Mesenchymal stem cell (in vitro differentiated cells and primary cell): ENCODE measurements around the gene VGLL4.

Experiments used
- DNase-seq: peaks from one replicate; pipeline ENCODE4 v3.0.0-alpha.2; 2013
- H2AFZ ChIP-seq: one replicate; pipeline ENCODE4 v1.6.1; 2013; ENCODE audit warnings: low read depth, mild to moderate bottlenecking, control low read depth, inconsistent platforms, low read length, moderate library complexity
- H2AK5ac ChIP-seq: 2 replicates; pipeline ENCODE4 v1.6.1; 2013; ENCODE audit warnings: low read length, moderate library complexity, mild to moderate bottlenecking, inconsistent platforms; ENCODE audit not compliant: severe bottlenecking
- H2BK120ac ChIP-seq: one replicate; pipeline ENCODE4 v1.6.1; 2013; ENCODE audit warnings: low read depth, mild to moderate bottlenecking, inconsistent platforms, low read length, moderate library complexity
- H2BK12ac ChIP-seq, 2 experiments: one replicate each; pipeline ENCODE4 v1.6.1; 2013; ENCODE audit warnings: inconsistent platforms in 2 of 2, low read length in 2 of 2, mild to moderate bottlenecking in 2 of 2, moderate library complexity in 2 of 2, control low read depth in 1 of 2
- H2BK15ac ChIP-seq: one replicate; pipeline ENCODE4 v1.6.1; 2013; ENCODE audit warnings: mild to moderate bottlenecking, low read depth, inconsistent platforms; ENCODE audit not compliant: poor library complexity, severe bottlenecking
- H2BK5ac ChIP-seq: 2 replicates; pipeline ENCODE4 v1.6.1; 2013; ENCODE audit warnings: low read depth, mild to moderate bottlenecking, low read length, control low read depth, inconsistent platforms; ENCODE audit not compliant: poor library complexity, severe bottlenecking
- H3K14ac ChIP-seq, 2 experiments: one replicate each; pipeline ENCODE4 v1.6.1; 2013; ENCODE audit warnings: inconsistent platforms in 2 of 2, low read length in 2 of 2, control low read depth in 1 of 2, mild to moderate bottlenecking in 1 of 2, moderate library complexity in 1 of 2
- H3K18ac ChIP-seq, 2 experiments: one replicate each; pipeline ENCODE4 v1.6.1; 2013; ENCODE audit warnings: inconsistent platforms in 2 of 2, low read length in 2 of 2, control low read depth in 1 of 2, low read depth in 1 of 2, mild to moderate bottlenecking in 1 of 2
- H3K23ac ChIP-seq, 2 experiments: one replicate each; pipeline ENCODE4 v1.6.1; 2013; ENCODE audit warnings: inconsistent platforms in 2 of 2, low read length in 2 of 2, mild to moderate bottlenecking in 2 of 2, moderate library complexity in 2 of 2, control low read depth in 1 of 2
- H3K27ac ChIP-seq: 2 replicates; pipeline ENCODE4 v1.5.1; 2013; ENCODE audit warnings: mild to moderate bottlenecking, moderate library complexity, low read length, control low read depth, inconsistent platforms; ENCODE audit not compliant: poor library complexity, severe bottlenecking
- H3K27me3 ChIP-seq, 2 experiments: 2 replicates each; pipeline versions ENCODE4 v1.6.1 to v1.7.0; 2013; ENCODE audit warnings: low read length in 2 of 2, mild to moderate bottlenecking in 2 of 2, moderate library complexity in 2 of 2, control low read depth in 1 of 2, inconsistent platforms in 1 of 2; ENCODE audit not compliant: control insufficient read depth in 1 of 2, insufficient read depth in 1 of 2
- H3K36me3 ChIP-seq, 2 experiments: 2 replicates each; pipeline versions ENCODE4 v1.6.1 to v1.7.0; 2013; ENCODE audit warnings: low read length in 2 of 2, control low read depth in 1 of 2, inconsistent platforms in 1 of 2, low read depth in 1 of 2, mild to moderate bottlenecking in 1 of 2; ENCODE audit not compliant: insufficient read depth in 2 of 2, control insufficient read depth in 1 of 2
- H3K4ac ChIP-seq, 2 experiments: one replicate each; pipeline ENCODE4 v1.6.1; 2013; ENCODE audit warnings: inconsistent platforms in 2 of 2, low read length in 2 of 2, mild to moderate bottlenecking in 2 of 2, moderate library complexity in 2 of 2, control low read depth in 1 of 2, low read depth in 1 of 2
- H3K4me1 ChIP-seq: 2 replicates; pipeline ENCODE4 v1.6.1; 2013; ENCODE audit warnings: low read depth, low read length, control low read depth; ENCODE audit not compliant: control insufficient read depth, insufficient read depth
- H3K4me2 ChIP-seq: 2 replicates; pipeline ENCODE4 v1.6.1; 2013; ENCODE audit warnings: low read length, mild to moderate bottlenecking, inconsistent platforms; ENCODE audit not compliant: poor library complexity, severe bottlenecking
- H3K4me3 ChIP-seq, 2 experiments: 2 replicates each; pipeline versions ENCODE4 v1.5.1 to v1.7.0; 2013; ENCODE audit warnings: low read length in 2 of 2, mild to moderate bottlenecking in 2 of 2, control low read depth in 1 of 2, low read depth in 1 of 2; ENCODE audit not compliant: insufficient read depth in 1 of 2
- H3K79me1 ChIP-seq: replicated peaks from 2 replicates; pipeline ENCODE4 v1.6.1; 2013; ENCODE audit warnings: mild to moderate bottlenecking, control low read depth, low read length, inconsistent platforms; ENCODE audit not compliant: poor library complexity, severe bottlenecking
- H3K9ac ChIP-seq: 2 replicates; pipeline ENCODE4 v1.7.0; 2013; ENCODE audit warnings: mild to moderate bottlenecking, low read length, moderate library complexity
- H3K9me3 ChIP-seq: 2 replicates; pipeline ENCODE4 v1.7.0; 2013; ENCODE audit warnings: mild to moderate bottlenecking, low read length; ENCODE audit not compliant: control insufficient read depth
- H4K8ac ChIP-seq: one replicate; pipeline ENCODE4 v1.6.1; 2013; ENCODE audit warnings: inconsistent platforms, mild to moderate bottlenecking, low read length, moderate library complexity
- H4K91ac ChIP-seq: one replicate; pipeline ENCODE4 v1.6.1; 2013; ENCODE audit warnings: mild to moderate bottlenecking, low read length, inconsistent platforms
- WGBS: methylation state at CpG from one replicate; pipeline ENCODE4 v1.1.7; 2013; ENCODE audit warnings: mixed read lengths; 5-methylcytosine and 5-hydroxymethylcytosine counted together

Gene VGLL4

DNA sequence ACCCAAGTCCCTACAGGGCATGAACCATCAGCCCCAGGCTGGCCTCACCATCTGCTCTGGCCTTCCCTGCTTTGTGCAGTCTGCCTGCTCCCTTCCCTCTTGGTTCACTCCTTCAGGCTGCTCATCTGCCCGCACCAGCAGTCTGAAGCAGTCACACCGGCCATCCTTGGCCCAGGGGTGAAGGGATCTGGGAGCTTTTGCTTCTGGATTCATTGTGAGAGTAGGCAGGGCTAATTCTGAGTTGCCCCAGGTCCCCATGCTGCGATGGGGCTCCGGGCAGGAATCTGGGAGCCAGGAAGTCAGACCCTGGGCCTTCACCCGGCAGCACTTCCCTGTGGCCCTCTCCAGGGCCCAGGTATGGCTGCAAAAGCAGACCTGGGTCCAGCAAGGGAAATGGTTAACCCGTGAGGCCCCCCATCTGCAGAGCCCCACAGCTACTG, 99.7 kb downstream of the VGLL4 start:
- Histone ChIP-seq H3K4me3 (no peak overlapping the region), H2BK12ac (peak overlapping the region in 1 of 2 experiments; percentile 2), H3K9ac (peak overlapping the region; percentile 84), H3K4me1 (peaks cover 31% of the 10 kb centered on the region), H3K27ac (no peak overlapping the region), H3K36me3 (peaks cover 0 to 7% of the 10 kb centered on the region in 2 experiments), H2BK15ac (peak overlapping the region; percentile 35), H2AK5ac (peak overlapping the region; percentile 3), H3K23ac (no peak overlapping the region), H3K79me1 (peaks cover 29% of the 10 kb centered on the region), H2BK120ac (no peak overlapping the region), H3K14ac (no peak overlapping the region), H3K4ac (no peak overlapping the region), H4K8ac (peak overlapping the region; percentile 10), H2BK5ac (no peak overlapping the region), H3K27me3 (no peaks in the 10 kb centered on the region), H3K9me3 (no peaks in the 10 kb centered on the region), H4K91ac (peak overlapping the region; percentile 15), H2AFZ (no peak overlapping the region), H3K18ac (peak overlapping the region; percentile 0 to 22), H3K4me2 (no peak overlapping the region)
- WGBS: 95% methylated on average over 6 of the region's 6 CpGs
- DNase-seq: no peak

DNA sequence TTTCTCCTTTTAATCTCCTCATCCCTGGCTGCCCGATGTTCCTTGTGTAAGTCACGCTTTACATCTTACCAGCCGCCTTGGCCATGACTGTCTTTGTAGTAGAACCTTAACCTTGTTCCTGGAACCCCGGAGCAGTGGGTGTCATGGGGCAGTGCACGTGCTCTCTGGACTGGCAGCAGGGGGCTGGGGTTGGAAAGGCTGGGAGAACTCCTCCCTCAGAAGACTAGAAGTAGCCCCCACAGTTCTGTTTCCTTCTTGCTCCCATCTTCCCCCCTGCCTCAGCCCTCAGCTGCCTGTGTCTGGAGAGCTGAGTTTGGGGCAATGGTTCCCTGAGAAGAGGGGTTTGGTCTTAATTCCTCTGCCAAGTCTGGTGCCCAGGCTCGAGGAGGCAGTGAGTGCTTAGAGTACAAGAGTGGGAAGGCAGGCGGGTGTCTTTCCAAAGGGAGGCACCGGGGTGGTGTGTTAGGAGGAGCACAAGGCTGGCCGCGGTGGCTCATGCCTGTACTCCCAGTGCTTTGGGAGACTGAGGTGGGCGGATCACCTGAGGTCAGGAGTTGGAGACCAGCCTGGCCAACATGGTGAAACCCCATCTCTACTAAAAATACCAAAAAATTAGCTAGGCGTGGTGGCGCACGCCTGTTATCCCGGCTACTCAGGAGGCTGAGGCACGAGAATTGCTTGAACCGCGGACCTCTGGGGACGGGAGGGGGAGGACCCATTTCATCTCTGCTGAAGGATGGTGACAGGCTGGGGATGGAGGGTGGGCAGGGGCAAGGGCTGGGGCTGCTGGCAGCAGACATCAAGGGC, 100.4 kb downstream of the VGLL4 start:
- no peaks in the 10 kb centered on the region for H3K9me3 ChIP-seq
- peaks cover 29% of the 10 kb centered on the region for H3K4me1 ChIP-seq
- peak overlapping the region; percentile 22 to 44 for H3K18ac ChIP-seq
- peak overlapping the region; percentile 39 for H4K8ac ChIP-seq
- no peak overlapping the region for H2BK5ac ChIP-seq
- peak overlapping the region; percentile 3 for H2AK5ac ChIP-seq
- H3K4ac ChIP-seq: peak overlapping the region in 1 of 2 experiments; percentile 53
- H3K27me3 ChIP-seq: no peaks in the 10 kb centered on the region
- H3K36me3 ChIP-seq: peaks cover 0 to 7% of the 10 kb centered on the region in 2 experiments
- peaks cover 29% of the 10 kb centered on the region for H3K79me1 ChIP-seq
- no peak overlapping the region for H3K4me2 ChIP-seq
- no peak overlapping the region for H3K23ac ChIP-seq
- no peak overlapping the region for H2AFZ ChIP-seq
- H3K4me3 ChIP-seq: no peak overlapping the region
- H2BK120ac ChIP-seq: no peak overlapping the region
- H4K91ac ChIP-seq: peak overlapping the region; percentile 73
- H2BK12ac ChIP-seq: peak overlapping the region in 1 of 2 experiments; percentile 2
- no peak overlapping the region for H2BK15ac ChIP-seq
- no peak overlapping the region for H3K14ac ChIP-seq
- DNase-seq: no peak
- H3K27ac ChIP-seq: no peak overlapping the region
- no peak overlapping the region for H3K9ac ChIP-seq
- over 99% methylated on average over 19 of the region's 19 CpGs for WGBS

DNA sequence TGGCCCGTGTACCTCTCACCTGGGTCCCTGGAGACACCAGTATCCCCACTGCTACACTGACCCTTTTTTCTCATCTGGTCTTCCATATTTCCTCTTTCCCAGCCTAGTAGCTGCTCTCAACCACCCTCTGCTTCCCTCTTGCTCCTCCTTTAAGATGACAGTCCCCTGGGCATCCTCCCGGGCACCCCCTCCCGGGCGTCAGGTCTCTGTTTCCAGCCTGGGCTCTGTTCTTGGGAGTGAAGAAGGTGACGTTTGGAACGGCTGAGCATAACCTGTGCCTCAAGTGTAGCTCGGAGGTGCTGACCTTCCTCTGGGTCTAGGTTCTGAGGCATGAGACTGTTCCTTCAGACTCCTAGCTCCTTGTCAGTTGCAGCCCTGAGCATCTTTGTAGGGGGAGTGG, 101.2 kb downstream of the VGLL4 start:
- Histone ChIP-seq H2AFZ (no peak overlapping the region), H2BK15ac (no peak overlapping the region), H3K79me1 (peaks cover 36% of the 10 kb centered on the region), H2BK12ac (peak overlapping the region in 1 of 2 experiments; percentile 45), H3K18ac (peak overlapping the region in 1 of 2 experiments; percentile 44), H2BK5ac (no peak overlapping the region), H3K4me1 (peaks cover 31% of the 10 kb centered on the region), H3K9ac (no peak overlapping the region), H4K91ac (peak overlapping the region; percentile 73), H3K23ac (no peak overlapping the region), H3K14ac (no peak overlapping the region), H3K27ac (no peak overlapping the region), H2AK5ac (no peak overlapping the region), H3K9me3 (no peaks in the 10 kb centered on the region), H3K4ac (no peak overlapping the region), H4K8ac (no peak overlapping the region), H3K27me3 (no peaks in the 10 kb centered on the region), H3K4me2 (no peak overlapping the region), H3K4me3 (no peak overlapping the region), H3K36me3 (peaks cover 0 to 7% of the 10 kb centered on the region in 2 experiments), H2BK120ac (no peak overlapping the region)
- no peak for DNase-seq
- WGBS: 98% methylated on average over 7 of the region's 7 CpGs
